GM19467 (cell line): ENCODE data around the gene FAM3C.
A peak's percentile ranks its signal among the peaks of the same experiment; 100 is the strongest.
"Not testable (repeated sequence)": the region's sequence is repeated elsewhere in the genome, so short reads cannot be mapped to it uniquely, and the experiment has no call there.

Experiments used
- ATAC-seq: cut with Tn5 transposase; IDR thresholded peaks from one replicate; pipeline ENCODE4 v1.9.1; 2021; ENCODE audit warnings: mild to moderate bottlenecking, moderate library complexity; ENCODE audit not compliant: unreplicated experiment

FAM3C gene, protein sequence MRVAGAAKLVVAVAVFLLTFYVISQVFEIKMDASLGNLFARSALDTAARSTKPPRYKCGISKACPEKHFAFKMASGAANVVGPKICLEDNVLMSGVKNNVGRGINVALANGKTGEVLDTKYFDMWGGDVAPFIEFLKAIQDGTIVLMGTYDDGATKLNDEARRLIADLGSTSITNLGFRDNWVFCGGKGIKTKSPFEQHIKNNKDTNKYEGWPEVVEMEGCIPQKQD

DNA sequence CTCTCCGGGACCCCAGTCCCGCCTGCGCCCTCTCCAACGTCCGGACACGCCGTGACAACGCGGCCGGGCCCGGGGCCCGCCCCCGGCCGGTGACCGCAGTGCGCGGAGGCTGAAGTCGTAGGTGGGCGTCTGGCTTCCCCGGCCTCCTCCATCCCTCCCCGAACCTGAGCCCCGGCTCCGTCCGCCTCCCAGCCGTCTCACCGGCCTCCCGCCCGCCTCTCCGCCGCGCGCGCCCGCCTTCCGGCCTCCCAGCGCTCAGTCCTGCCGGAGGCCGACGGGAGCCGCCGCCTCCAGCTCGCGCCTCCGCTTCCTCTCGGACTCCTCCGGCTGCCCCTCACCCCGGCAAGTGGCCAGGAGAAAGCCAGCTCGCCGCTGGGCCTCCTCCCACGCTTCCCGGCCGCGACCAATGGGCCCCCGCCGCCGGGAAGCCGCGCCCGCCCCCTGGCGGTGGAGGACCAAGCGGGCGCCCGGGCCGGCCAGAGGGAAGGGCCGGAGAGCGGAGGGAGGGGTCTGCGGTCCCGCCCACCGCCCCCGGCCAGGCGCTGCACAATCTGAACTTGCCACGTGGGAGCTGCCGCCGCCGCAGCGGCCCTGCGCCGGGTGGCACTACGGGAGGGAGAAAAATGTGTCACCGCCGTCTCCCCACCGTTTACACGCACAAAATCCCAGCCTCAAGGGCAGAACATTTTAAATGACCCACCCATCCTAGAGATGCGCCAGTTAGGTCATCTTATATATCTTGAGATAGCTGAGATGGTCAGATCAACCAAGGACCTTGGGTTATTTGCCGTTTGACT lies at the start of gene FAM3C:
Gene FAM3C (minus strand): TSS at position 348 of the 797 bp plus-strand sequence. CDS start 13,339 bp downstream, outside the sequence.
- ATAC-seq: peak; percentile 85

- no peak for ATAC-seq
Observed at GRCh38 chr7:121442845-121443244, 46.7 kb upstream of the FAM3C start.

GRCh38 chr7:121440857-121441503 lies 44.9 kb upstream of the FAM3C start:
- no peak for ATAC-seq

GRCh38 chr7:121438043-121438955 lies 42.2 kb upstream of the FAM3C start:
- ATAC-seq: not testable (repeated sequence)

DNA sequence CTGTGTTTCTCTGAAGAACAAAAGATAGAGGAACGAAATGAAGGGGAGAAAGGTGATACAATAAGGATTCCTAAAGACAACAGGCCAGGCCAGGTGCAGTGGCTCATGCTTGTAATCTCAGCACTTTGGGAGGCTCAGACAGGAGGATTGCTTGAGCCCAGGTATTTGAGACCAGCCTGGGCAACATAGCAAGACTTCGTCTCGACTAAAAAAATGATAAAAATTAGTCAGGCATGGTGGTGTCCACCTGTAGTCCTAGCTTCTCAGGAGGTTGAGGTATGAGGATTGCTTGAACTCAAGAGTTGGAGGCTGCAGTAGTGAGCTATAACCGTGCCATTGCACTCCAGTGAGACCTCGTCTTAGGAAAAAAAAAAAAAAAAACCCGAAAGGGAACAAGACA lies 41.4 kb upstream of the FAM3C start:
- no peak for ATAC-seq

DNA sequence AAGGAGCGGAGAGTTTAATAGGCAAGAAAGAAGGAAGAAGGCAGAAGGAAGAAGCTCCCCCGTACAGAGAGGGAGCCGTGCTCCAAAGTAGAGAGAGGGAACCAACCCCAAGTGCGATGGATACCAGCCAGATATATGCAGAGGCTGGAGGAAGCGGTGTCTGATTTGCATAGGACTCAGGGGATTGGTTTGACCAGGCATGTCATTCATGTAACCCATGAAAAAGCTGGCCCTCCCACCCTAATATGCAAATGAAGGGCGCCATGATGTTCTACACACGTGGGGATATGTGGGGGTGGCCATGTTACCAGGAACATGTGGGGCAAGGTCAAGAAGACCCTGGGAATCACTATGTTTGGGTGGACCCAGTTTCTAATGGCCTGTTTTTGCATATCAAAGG lies 40.6 kb upstream of the FAM3C start:
- ATAC-seq: no peak

GRCh38 chr7:121436136-121436535 lies 40.0 kb upstream of the FAM3C start:
- no peak for ATAC-seq

DNA sequence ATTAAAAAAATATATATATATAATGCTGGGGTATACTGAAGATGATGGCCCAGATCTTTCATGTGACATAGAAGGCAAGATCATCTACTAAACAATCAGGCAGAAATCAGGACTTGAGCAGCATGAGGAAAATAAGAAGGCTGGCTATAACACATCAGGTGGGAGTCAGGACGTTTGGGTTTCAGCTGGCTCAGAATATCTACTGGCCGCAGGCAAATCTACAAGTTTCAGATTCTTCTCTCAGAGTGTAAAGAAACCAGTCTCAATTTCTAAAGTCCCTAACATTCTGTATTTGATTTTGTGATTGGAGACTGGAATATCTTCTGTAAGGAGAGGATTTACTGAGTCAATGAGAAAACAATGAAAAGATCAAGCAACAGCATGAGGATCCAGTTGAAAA lies 37.7 kb upstream of the FAM3C start:
- peak; percentile 48 for ATAC-seq

- ATAC-seq: not testable (repeated sequence)
Observed at GRCh38 chr7:121432486-121432885, 36.4 kb upstream of the FAM3C start.

- ATAC-seq: no peak
Observed at GRCh38 chr7:121431996-121432395, 35.9 kb upstream of the FAM3C start.

DNA sequence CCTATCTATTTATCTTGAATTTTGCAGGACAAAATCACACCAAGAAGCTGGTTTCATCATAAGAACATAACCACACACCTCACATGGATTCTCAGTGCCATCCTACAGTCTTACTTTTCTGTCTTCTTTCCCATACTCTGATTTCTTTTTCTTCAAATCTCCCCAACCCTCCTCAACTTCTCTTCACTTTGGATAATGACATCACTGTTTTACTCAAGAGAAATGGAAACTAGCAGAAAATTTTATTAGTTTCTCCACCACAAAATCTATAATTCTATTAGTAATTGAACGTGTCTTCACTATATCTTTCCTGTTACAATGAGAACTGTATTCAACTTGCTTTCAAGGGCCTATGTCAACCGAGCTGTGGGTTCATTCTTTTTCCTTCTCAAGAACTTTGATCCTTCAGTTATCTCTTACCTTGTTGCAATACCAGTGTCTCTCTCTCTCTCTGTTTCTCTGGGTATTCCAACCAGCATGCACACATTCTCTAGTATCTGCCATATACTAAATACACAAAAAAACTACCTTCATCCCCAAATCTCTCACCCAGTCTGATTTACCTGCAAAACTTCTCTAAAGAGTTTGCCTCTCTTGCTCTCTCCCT lies 35.4 kb upstream of the FAM3C start:
- no peak for ATAC-seq

GRCh38 chr7:121430558-121430957 lies 34.5 kb upstream of the FAM3C start:
- no peak for ATAC-seq

GRCh38 chr7:121429798-121430197 lies 33.7 kb upstream of the FAM3C start:
- no peak for ATAC-seq

GRCh38 chr7:121428855-121429489 lies 32.9 kb upstream of the FAM3C start:
- ATAC-seq: no peak

- ATAC-seq: not testable (repeated sequence)
Observed at GRCh38 chr7:121421743-121422142, 25.6 kb upstream of the FAM3C start.

DNA sequence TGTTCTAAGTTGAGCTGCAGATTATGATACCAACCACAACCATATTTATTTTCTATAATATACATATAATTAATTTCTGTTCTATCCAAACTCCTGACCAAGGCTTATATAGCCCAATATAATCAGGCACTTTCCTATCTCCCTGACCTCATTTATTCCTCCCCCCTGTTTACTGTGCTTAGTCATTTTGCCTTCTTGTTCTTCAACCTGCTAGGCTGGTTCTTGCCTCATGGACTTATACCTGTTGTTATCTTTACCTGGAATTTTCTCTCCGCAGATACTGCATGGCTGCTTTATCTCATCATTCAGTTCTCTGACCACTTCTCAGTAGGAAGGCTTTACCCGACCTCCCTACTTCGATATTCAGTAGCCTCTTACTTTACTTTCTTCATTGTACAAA lies 24.9 kb upstream of the FAM3C start:
- no peak for ATAC-seq

- ATAC-seq: no peak
Observed at GRCh38 chr7:121419201-121420148, 23.4 kb upstream of the FAM3C start.

GRCh38 chr7:121416533-121416932 lies 20.4 kb upstream of the FAM3C start:
- no peak for ATAC-seq

DNA sequence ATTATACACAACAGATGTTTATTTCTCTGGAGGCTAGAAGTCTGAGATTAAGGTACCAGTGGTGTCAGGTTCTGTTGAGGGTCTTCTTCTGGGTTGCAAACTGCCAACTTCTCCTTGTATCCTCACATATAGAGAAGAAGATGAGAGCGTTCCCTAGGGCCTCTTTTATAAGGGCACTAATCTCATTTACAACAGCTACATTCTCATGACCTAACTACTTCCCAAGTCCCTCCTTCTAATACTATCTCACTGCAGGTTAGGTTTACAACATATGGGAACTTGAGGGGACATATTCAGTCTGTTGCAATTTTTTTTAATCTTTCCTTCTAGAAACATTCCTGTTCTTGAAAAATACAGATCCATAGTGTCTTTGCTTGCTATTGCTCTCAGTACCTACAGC lies 18.3 kb upstream of the FAM3C start:
- ATAC-seq: no peak
